GM21737 (cell line): ENCODE data around the gene SMIM13.
A peak's percentile ranks its signal among the peaks of the same experiment; 100 is the strongest.
"Not testable (repeated sequence)": the region's sequence is repeated elsewhere in the genome, so short reads cannot be mapped to it uniquely, and the experiment has no call there.

Experiments used
- ATAC-seq: cut with Tn5 transposase; IDR thresholded peaks from one replicate; pipeline ENCODE4 v1.9.1; 2021; ENCODE audit warnings: mild to moderate bottlenecking, moderate library complexity; ENCODE audit not compliant: unreplicated experiment

Gene SMIM13

DNA sequence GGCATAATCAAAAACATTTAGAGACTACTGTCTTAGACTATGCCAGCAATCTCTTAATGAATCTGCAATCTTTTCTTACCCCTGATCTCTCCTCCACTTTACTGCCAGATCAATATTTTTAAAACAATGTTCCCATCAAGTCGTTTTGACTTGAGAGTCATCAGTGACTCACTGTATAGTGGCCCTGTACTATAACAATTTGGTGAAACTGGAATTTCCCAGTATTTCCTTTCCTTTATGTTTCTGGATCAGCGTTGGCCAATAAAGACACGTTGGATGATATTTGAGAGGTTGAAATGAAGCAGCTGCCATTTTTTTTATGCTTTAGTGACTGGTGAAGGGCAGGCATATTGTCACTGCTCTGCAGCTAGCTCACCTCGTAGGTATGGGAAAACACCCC is 10.1 kb upstream of the SMIM13 start:
- no peak for ATAC-seq

DNA sequence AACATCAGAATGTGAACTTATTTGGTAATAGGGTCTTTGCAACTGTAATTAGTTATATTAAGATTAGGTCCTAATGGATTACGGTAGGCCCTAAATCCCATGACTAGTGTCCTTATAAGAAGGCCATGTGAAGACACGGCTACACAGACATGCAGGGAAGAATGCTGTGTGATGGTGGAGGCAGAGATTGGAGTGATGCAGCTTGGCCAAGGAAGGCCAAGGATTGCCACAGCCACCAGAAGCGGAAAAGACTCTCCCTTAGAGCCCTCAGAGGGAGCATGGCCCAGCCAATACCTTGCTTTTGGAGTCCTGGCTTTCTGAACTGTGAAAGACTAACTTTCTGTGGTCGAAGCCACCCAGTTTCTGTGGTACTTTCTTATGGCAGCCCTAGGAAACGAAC is 9.7 kb upstream of the SMIM13 start:
- ATAC-seq, result no peak

DNA sequence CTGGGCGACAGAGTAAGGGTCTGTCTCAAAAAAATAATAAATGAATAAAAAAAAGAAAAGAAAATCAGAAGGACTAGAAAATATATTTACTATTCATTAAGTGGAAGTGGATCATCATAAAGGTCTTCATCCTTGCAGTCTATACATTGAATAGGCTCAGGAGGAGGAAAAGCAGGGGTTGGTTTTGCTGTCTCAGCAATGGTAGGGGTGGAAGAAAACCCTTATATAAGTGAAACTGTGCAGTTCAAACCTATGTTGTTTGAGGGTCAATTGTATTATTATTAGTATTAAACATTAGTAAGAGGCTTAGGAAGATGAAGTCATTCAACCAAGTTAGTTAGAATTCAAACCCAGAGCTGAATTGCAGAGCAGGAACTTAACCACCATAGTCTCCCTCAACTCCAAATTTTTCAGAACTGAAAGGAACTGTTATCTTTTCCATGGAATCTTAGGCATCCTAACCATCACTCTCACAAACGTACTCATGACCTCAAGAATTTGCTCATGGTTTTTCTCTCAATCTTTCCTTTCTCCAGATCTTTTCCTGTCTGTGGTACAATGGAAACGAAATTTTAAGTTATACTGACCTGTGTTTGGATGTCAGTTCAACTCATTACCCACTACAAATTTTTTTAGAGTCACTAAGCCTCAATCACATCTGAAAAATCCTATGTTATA is 7.7 kb upstream of the SMIM13 start:
- ATAC-seq, result no peak

DNA sequence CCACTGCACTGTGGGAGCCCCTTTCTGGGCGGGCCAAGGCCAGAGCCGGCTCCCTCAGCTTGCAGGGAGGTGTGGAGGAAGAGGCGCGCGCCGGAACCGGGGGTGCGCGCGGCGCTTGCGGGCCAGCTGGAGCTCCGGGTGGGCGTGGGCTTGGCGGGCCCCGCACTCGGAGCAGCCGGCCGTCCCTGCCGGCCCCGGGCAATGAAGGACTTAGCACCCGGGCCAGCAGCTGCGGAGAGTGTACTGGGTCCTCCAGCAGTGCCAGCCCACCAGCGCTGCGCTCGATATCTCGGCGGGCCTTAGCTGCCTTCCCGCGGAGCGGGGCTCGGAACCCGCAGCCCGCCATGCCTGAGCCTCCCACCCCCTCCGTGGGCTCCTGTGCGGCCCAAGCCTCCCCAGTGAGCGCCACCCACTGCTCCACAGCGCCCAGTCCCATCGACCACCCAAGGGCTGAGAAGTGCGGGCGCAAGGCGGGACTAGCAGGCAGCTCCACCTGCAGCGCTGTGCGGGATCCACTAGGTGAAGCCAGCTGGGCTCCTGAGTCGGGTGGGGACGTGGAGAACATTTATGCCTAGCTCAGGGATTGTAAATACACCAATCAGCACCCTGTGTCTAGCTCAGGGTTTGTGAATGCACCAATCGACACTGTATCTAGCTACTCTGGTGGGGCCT is 6.4 kb upstream of the SMIM13 start:
- not testable (repeated sequence) for ATAC-seq

DNA sequence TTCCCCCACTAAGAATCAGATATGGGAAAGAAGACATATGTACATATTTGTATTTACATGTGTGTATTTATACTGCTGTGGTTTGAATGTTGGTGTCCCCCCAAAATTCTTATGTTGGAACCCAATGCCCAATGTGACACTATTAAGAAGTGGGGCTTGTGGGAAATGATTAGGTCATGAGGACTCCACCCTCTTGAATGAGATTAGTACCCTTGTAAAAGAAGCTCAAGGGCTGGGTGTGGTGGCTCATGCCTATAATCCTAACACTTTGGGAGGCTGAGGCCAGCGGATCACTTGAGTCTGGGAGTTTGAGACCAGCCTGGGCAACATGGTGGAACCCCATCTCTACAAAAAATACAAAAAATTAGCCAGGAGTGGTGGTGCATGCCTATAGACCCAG is 3.9 kb upstream of the SMIM13 start:
- no peak for ATAC-seq

DNA sequence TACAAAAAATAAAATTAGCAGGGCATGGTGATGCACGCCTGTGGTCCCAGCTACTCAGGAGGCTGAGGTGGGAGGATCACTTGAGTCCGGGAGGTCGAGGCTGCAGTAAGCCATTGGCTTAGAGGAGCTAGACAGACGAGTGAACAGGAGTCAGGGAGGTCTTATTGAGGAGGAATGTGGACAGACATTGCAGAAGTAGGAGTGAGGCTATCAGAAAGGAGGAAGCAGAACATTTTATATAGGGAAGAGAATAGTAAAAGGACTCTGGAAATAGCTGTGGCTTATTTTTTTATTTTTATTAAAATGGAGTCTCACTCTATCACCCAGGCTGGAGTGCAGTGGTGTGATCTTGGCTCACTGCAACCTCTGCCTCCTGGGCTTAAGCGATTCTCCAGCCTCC is 2.5 kb upstream of the SMIM13 start:
- not testable (repeated sequence) for ATAC-seq

DNA sequence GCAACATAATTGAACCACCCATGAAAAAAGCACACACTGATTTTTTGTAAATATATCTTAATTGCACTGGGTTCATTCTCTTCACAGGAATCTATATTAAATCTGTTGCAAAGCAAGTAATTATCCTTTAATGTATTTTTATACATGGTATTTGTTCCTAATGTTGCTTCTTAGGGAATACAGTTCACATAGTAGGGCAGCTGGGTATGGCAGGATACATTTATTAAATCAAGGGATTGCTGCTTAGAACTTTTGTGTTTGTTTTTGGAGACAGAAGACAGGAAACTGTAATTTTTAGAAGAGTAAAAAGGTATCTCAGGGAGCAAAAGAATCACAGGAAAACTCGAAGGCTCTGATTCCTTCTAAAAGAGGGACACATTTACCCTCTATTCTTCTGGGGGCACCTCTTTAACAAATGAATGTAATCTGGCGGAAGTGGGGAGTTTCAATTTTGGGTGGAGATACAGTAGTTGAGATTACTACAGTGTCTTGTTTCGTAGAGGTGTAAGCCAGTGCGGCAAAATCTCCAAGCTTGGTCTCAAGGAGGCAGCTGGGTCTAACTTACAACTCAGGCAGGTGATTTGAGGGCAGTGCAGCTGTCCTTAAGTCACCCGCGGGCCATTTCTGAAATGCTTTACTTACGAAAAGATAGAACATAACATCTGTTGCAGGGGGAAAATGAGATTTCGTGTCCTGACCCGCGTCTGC is 812 bp upstream of the SMIM13 start:
- peak; percentile 32 for ATAC-seq

DNA sequence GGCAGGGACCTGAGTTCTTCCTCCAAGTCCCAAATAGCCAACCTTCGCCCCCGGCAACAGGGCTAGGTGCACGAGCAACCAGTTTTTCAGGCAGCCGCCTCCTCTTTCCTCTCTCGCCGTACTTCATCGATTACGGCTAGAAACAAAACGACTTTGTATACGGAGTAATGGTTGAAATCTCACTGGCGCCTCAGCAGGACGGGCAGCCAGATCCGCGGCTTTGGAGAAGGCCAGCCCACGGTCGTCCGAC is 333 bp upstream of the SMIM13 start:
- peak; percentile 15 for ATAC-seq

DNA sequence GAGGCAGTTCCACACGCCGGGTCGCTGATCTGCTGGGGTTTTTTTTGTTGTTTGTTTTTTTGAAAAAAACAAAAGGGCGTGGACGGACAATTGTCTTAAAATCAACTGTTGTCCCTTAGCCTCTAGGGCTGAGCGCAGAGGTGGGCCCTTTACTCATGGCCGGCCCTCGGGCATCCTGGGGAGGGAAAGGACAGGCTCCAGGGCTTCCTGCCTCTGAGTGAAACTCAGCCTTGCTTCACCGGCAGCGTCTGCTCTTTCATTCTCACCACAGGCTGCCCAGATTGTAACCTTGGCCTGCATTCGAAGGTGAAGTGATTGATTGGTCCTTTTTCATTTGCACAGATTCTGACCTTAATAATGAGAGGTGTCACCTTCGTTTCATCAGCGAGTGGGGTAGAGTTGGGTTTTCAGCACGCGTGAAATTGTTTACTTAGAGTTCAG is 797 bp downstream of the SMIM13 start:
- peak; percentile 41 for ATAC-seq

DNA sequence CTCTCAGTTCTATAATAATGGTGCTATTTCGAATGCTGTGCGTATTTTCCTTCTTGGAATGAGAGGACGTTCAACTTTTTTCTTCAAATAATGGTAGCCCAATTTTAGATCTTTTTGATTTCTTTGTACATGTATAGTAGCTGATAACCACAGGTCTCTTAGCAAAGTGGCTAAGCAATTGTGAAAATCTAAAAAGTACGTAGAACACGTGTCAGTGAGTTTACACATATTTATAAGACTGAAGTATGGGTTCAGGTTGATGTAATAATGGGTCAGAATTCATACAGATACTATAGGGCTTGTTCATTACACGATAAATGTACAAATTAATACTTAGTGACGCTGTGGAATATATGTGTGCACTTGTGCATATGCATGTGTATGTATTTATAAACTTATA is 1.3 kb downstream of the SMIM13 start:
- ATAC-seq, result no peak

DNA sequence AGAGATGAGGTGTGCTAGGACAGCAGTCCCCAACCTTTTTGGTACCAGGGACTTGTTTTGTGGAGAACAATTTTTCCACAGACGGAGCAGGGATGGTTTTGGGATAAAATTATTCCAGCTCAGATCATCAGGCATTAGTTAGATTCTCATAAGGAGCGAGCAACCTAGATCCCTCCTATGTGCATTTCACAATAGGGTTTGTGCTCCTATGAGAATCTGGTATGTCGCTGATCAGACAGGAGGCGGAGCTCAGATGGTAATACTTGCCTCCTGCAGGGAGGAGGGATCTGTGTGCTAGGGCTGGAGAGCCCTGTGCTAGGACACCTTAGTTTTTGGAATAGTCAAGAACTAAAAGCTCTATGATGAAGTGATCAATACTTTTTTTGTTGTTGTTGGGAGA is 2.5 kb downstream of the SMIM13 start:
- no peak for ATAC-seq

DNA sequence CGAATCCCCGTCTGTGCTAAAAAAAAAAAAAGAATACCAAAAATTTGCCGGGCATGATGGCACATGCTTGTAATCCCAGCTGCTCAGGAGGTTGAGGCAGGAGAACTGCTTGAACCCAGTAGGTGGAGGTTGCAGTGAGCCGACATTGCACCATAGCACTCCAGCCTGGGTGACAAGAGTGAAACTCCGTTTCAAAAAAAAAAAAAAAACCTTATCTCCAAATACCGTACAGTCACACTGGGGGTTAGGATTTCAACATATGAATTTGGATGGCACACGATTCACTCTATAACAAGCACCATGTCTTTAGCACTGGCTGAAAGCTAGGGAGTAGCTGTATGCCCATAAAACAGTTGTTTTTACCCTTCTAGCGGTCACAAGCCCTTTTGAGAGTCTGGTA is 3.8 kb downstream of the SMIM13 start:
- ATAC-seq, result no peak

DNA sequence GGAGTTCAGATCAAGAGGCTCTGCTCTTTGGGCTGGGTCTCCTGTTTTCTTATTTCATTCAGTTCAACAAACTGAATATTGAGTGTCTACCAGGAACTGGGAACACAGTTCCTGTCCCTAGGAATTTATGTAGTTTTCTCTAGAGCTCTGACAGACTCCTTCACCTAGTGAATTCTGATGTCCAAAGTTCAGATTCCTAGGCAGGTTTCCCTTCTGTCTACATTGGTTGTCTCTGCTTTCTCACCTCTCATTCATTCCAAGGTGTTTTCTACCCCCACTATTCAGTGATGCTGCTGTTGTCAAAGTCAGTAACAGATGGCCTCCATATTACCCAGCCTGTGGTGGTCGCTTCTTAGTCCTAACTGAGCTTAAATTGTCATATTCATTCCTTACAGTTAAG is 4.4 kb downstream of the SMIM13 start:
- ATAC-seq, result no peak

DNA sequence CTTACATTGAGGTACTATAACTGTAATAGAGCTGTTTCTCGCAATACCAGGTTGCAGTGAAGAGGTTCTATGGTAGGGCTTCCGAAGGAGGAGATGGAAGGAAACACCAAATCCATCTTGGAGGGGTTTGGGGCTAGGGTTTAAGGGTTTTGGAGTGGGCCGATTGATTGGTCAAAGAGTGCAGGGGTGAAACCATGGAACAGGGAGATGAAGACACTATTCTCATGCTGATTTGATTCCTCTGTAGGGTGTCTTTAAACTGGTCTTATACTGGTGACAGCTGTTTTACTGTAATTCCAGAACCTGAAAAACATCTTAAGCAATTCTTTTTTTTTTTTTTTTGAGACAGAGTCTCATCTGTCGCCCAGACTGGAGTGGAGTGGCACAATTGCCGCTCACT is 7.8 kb downstream of the SMIM13 start:
- ATAC-seq, result no peak

DNA sequence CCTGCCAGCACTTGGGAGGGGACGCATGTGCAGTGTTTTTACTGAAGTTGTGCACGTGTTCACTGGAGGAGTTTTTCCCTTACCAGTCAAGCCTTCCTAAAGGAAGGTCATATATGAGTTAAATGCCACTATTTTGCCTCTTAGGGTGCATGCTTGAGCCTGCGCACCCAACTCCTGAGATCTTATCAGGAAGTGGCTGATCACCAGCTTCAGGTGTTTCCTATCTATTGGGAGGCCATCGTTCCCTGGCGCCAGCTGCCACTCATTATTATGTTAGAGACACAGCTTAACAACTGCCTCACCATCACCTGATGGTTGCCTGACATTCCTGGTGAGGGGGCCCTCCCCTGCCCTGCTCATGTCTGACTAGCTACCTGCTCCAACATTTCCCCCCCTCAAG is 9.4 kb downstream of the SMIM13 start:
- ATAC-seq, result no peak

DNA sequence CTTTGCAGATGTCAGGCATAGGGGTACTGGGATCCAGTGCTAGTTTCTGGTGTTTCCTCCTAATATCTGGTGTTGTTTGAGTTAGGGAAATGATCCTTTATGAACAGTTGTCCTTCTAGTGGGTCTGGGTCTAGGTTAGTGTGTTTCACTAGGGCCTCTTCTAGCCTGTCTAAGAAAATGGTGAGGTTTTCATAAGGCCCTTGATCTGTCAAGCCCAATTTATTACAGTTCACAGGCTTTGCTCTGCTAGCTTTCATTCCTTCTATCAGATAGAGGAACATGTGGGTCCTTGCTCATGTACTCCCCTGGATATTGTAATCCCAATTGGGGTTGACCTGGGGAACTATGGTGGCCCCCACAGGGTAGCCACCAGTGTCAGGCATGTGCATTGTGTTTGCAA is 15.1 kb downstream of the SMIM13 start:
- ATAC-seq, result no peak

DNA sequence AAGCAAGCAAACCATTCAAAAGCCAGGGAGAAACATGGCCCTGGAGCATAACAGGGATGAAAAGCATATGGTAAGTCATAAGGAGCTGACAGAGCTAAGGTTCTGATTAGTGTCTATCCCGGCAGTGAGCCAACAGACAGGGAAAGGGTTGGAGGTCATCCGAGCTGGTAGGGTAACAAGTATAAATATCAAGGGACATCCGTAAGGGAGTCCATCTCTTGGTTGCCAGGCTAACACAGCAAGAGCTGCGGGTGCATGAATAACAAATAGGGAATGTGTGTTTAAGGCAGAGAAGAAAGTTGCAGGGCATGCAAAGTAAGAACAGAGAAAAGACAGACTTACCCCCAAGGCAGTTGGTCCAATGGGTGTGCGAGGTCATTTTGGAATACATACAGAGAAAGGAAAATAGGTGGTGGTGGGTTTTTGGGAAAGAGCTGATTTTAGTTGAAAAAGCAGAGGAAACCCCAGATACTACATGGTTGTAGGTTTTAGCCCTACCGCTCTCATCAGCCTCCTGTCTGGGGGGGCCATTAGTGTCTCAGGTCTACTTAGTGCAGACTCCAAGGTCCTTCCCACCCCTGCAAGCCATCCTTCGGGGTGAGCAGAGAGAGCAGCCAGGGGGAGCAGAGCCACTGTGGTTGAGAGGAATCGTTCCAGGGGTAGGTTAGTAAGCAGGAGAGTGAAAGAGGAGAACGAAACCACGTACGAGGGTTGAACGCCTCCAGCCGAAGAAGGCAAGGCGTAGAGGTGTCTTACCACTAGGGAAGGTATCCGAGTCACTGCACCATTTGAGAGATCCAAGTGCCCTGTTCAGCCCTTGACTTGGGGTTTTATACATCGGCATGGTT is 17.5 kb downstream of the SMIM13 start, which contains the start of gene ERVFRD-1:
Gene ERVFRD-1 (minus strand): TSS at position 805 of the 848 bp plus-strand sequence. CDS start 6,415 bp downstream, outside the sequence.
- no peak for ATAC-seq

DNA sequence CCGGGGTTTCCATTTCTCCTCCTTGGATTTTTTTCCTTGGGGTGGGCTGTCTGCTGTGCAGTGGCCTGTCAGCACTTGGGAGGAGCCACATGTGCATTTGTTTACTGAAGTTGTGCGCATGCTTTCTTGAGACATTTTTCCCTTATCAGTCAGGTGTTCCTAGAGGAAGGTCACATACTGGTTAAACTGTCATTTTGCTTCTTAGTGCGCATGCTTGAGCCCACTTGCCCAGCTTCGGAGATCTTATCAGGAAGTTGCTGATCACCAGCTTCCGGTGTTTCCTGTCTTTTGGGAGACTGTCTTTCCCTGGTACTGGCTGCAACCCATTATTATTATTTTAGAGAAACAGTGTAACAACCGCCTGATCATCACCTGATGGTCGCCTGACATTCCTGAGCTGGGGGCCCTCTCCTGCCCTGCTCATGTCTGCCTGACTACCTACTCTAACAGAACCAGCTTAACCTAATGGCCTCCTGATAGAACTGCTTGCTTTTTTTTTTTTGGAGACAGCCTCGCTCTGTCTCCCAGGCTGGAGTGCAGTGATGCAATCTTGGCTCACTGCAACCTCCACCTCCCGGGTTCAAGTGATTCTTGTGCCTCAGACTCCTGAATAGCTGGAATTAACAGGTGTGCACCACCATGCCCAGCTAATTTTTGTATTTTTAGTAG is 18.3 kb downstream of the SMIM13 start:
- ATAC-seq, result no peak

DNA sequence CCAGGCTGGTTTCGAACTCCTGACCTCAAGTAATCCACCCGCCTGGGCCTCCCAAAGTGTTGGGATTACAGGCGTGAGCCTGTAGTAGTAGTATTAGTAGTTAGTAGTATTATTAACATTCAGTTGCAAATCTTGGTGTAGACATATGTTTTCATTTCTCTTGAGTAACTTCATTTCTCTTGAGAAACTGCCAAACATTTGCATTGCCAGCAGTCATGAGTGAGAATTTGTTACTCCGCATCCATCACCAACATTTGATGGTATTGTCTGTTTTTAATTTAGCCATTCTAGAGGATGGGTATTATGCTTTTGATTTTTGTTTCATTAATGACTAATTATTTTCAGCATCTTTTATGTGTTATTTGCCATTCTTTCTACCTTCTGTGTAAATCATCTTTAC is 19.4 kb downstream of the SMIM13 start:
- no peak for ATAC-seq

DNA sequence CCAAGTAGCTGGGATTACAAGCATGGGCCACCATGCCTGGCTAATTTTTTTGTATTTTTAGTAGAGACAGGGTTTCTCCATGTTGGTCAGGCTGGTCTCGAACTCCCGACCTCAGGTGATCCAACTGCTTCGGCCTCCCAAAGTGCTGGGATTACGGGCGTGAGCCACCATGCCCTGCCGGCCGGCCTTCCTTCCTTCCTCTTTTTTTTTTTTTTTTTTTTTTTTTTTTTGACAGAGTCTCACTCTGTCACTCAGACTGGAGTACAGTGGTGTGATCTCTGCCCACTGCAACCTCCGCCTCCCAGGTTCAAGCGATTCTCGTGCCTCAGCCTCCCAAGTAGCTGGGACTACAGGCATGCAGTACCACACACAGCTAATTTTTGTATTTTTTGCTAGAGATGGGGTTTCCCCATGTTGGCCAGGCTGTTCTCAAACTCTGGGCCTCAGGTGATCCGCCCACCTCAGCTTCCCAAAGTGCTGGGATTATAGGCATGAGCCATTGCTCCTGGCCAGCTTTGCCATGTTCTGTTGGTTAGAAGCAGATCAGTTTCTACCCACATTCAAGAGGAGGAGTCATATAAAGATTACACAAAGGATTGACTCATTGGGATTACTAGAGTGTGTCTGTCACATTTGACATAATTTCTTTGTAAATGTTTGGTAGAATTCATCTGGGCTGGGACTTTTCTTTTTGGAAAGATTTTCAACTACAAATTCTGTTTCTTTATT is 22.3 kb downstream of the SMIM13 start:
- ATAC-seq, result not testable (repeated sequence)
